SK-N-SH (cell line): Measurements from ENCODE around the gene STX2. TPM values are rescaled to one million over a fixed set of nuclear protein-coding genes. Genes with fewer than 3 reads are reported as not detected.

Experiments
- CTCF ChIA-PET: fragments of 300-600, 350-600 bp; formaldehyde crosslinking; extraction: SDS; loops from one replicate; lab custom pipeline; 2021; lab: Yijun Ruan, JAX
- POLR2A ChIA-PET: fragments of 350-600 bp; sonication (Branson Sonifier 250); formaldehyde crosslinking; extraction: SDS; loops from one replicate; lab custom pipeline; 2020; ENCODE audit warnings: antibody characterized with exemption, inconsistent platforms; lab: Yijun Ruan, JAX
- DNase-seq: peaks from one replicate; pipeline ENCODE4 v3.0.0; 2012
- H2AFZ ChIP-seq: fragments of 200-600 bp; sonication (generic); 2 replicates; pipeline ENCODE4 v1.8.1; 2016; ENCODE audit warnings: antibody characterized with exemption, mild to moderate bottlenecking, low read depth
- H3F3A ChIP-seq: fragments of 200-600 bp; sonication (generic); replicated peaks from 2 replicates; pipeline ENCODE3; 2016; ENCODE audit warnings: antibody characterized with exemption, mild to moderate bottlenecking; ENCODE audit not compliant: insufficient read depth
- H3K27ac ChIP-seq, 2 experiments: fragments of 200-500 bp in 1 of 2; fragments of 200-600 bp in 1 of 2; sonication (Bioruptor generic) in 1 of 2; sonication (generic), shearing (Covaris generic) in 1 of 2; 2 replicates each; pipeline versions ENCODE4 v1.5.1 to v1.6.1; 2014 to 2016; ENCODE audit warnings: low read depth in 2 of 2, inconsistent platforms in 1 of 2, low read length in 1 of 2, mild to moderate bottlenecking in 1 of 2, mixed read lengths in 1 of 2
- H3K27me3 ChIP-seq: fragments of 200-600 bp; sonication (generic), shearing (Covaris generic); 2 replicates; pipeline ENCODE4 v1.6.1; 2016; ENCODE audit warnings: mixed run types; ENCODE audit not compliant: insufficient read depth
- H3K36me3 ChIP-seq, 2 experiments: fragments of 200-500 bp in 1 of 2; fragments of 200-600 bp in 1 of 2; sonication (Bioruptor generic) in 1 of 2; sonication (generic) in 1 of 2; replicated peaks in 1 of 2; 2 replicates each; pipeline versions ENCODE3 to v1.5.1; 2014 to 2016; ENCODE audit warnings: low read length in 1 of 2, mild to moderate bottlenecking in 1 of 2; ENCODE audit not compliant: insufficient read depth in 2 of 2, control insufficient read depth in 1 of 2
- H3K4me1 ChIP-seq, 2 experiments: fragments of 200-500 bp in 1 of 2; fragments of 200-600 bp in 1 of 2; sonication (Bioruptor generic) in 1 of 2; sonication (generic), shearing (Covaris generic) in 1 of 2; 2 replicates each; pipeline versions ENCODE4 v1.5.1 to v1.6.1; 2014 to 2016; ENCODE audit warnings: low read depth in 1 of 2, low read length in 1 of 2, mixed run types in 1 of 2; ENCODE audit not compliant: insufficient read depth in 2 of 2, control insufficient read depth in 1 of 2
- H3K4me2 ChIP-seq: fragments of 200-600 bp; sonication (generic), shearing (Covaris generic); 2 replicates; pipeline ENCODE4 v1.6.1; 2017; ENCODE audit warnings: mixed run types
- H3K4me3 ChIP-seq, 2 experiments: fragments of 200-500 bp in 1 of 2; fragments of 200-600 bp in 1 of 2; sonication (Bioruptor generic) in 1 of 2; sonication (generic), shearing (Covaris generic) in 1 of 2; 2 replicates each; pipeline versions ENCODE4 v1.5.1 to v1.8.1; 2014 to 2016; ENCODE audit warnings: low read depth in 2 of 2, inconsistent platforms in 1 of 2, low read length in 1 of 2, mild to moderate bottlenecking in 1 of 2, mixed read lengths in 1 of 2, moderate library complexity in 1 of 2
- H3K79me2 ChIP-seq: fragments of 200-600 bp; sonication (generic); 2 replicates; pipeline ENCODE4 v1.8.1; 2017; ENCODE audit warnings: mild to moderate bottlenecking; ENCODE audit not compliant: insufficient read depth
- H3K9ac ChIP-seq: fragments of 200-600 bp; sonication (generic); 2 replicates; pipeline ENCODE4 v1.6.1; 2017; ENCODE audit warnings: mixed run types
- H3K9me2 ChIP-seq: fragments of 200-600 bp; sonication (generic); 2 replicates; pipeline ENCODE4 v1.6.1; 2017; ENCODE audit warnings: mixed run types
- H3K9me3 ChIP-seq: fragments of 200-600 bp; sonication (generic); 2 replicates; pipeline ENCODE4 v1.6.1; 2017; ENCODE audit warnings: mixed run types, mild to moderate bottlenecking, moderate library complexity
- H4K20me1 ChIP-seq: fragments of 200-600 bp; sonication (generic); 2 replicates; pipeline ENCODE4 v1.6.1; 2017; ENCODE audit warnings: mild to moderate bottlenecking, mixed run types; ENCODE audit not compliant: insufficient read depth
- CTCF ChIP-seq: fragments of 200-600 bp; sonication (generic); IDR thresholded peaks from 2 replicates; pipeline ENCODE4 v1.6.1; 2017; ENCODE audit warnings: antibody characterized with exemption, mild to moderate bottlenecking, moderate library complexity
- ELF1 ChIP-seq: IDR thresholded peaks from 2 replicates; pipeline ENCODE4 v1.4.0; 2012
- EP300 ChIP-seq, 2 experiments: IDR thresholded peaks; 2 replicates each; pipeline versions ENCODE4 v1.4.0 to v1.6.1; 2012; ENCODE audit warnings: borderline replicate concordance in 1 of 2, low read depth in 1 of 2, low read length in 1 of 2
- FOSL2 ChIP-seq: IDR thresholded peaks from 2 replicates; pipeline ENCODE4 v1.4.0; 2012; ENCODE audit warnings: low read depth, mild to moderate bottlenecking, moderate library complexity, borderline replicate concordance
- FOXJ3 ChIP-seq: sonication (generic); formaldehyde crosslinking; IDR thresholded peaks from 2 replicates; pipeline ENCODE4 v1.5.1; 2020; ENCODE audit warnings: mild to moderate bottlenecking, missing genetic modification reagents
- FOXM1 ChIP-seq: IDR thresholded peaks from 2 replicates; pipeline ENCODE4 v1.4.0; 2012; ENCODE audit warnings: low read depth, mild to moderate bottlenecking
- GABPA ChIP-seq: IDR thresholded peaks from 2 replicates; pipeline ENCODE4 v1.4.0; 2012; ENCODE audit warnings: low read depth, mild to moderate bottlenecking
- MXI1 ChIP-seq: IDR thresholded peaks from 2 replicates; pipeline ENCODE4 v1.6.1; 2012; ENCODE audit warnings: mild to moderate bottlenecking, low read depth, low read length, improper control_type of control experiment
- NFIC ChIP-seq: IDR thresholded peaks from 2 replicates; pipeline ENCODE4 v1.4.0; 2012; ENCODE audit warnings: borderline replicate concordance
- NRF1 ChIP-seq: IDR thresholded peaks from 2 replicates; pipeline ENCODE4 v1.6.1; 2012; ENCODE audit warnings: low read depth, mild to moderate bottlenecking, low read length
- PBX3 ChIP-seq: IDR thresholded peaks from 2 replicates; pipeline ENCODE4; 2012
- POLR2AphosphoS5 ChIP-seq: IDR thresholded peaks from 2 replicates; pipeline ENCODE4 v1.6.1; 2012; ENCODE audit warnings: low read depth, low read length
- RAD21 ChIP-seq: IDR thresholded peaks from 2 replicates; pipeline ENCODE4 v1.6.1; 2012; ENCODE audit warnings: mild to moderate bottlenecking, low read length
- RCOR1 ChIP-seq: fragments of 150-350 bp; IDR thresholded peaks from 2 replicates; pipeline ENCODE4 v1.6.1; 2017; ENCODE audit warnings: antibody characterized with exemption, low read length
- RFX5 ChIP-seq: IDR thresholded peaks from 2 replicates; pipeline ENCODE4 v1.6.1; 2012; ENCODE audit warnings: mild to moderate bottlenecking, improper control_type of control experiment, low read length
- SIN3A ChIP-seq: IDR thresholded peaks from 2 replicates; pipeline ENCODE4 v1.6.1; 2012; ENCODE audit warnings: low read depth, mild to moderate bottlenecking, low read length, moderate library complexity, borderline replicate concordance
- SMC3 ChIP-seq: IDR thresholded peaks from 2 replicates; pipeline ENCODE4 v1.6.1; 2012; ENCODE audit warnings: low read depth, low read length, improper control_type of control experiment
- TAF1 ChIP-seq: IDR thresholded peaks from 2 replicates; pipeline ENCODE4 v1.6.1; 2012; ENCODE audit warnings: low read depth, mild to moderate bottlenecking, low read length, moderate library complexity, borderline replicate concordance
- TEAD4 ChIP-seq: IDR thresholded peaks from 2 replicates; pipeline ENCODE4 v1.4.0; 2012; ENCODE audit warnings: mild to moderate bottlenecking, borderline replicate concordance; ENCODE audit not compliant: insufficient read depth
- USF1 ChIP-seq: IDR thresholded peaks from 2 replicates; pipeline ENCODE4 v1.4.0; 2012; ENCODE audit warnings: low read depth, borderline replicate concordance
- USF2 ChIP-seq: fragments of 150-350 bp; IDR thresholded peaks from 2 replicates; pipeline ENCODE4 v1.6.1; 2017; ENCODE audit warnings: antibody characterized with exemption, low read length, low read depth, borderline replicate concordance
- WGBS: methylation state at CpG from one replicate; pipeline ENCODE4 v1.1.6; 2017; ENCODE audit warnings: low lambda C conversion rate; 5-methylcytosine and 5-hydroxymethylcytosine counted together
- polyA plus RNA-seq, 3 experiments: library from polyadenylated mRNA; depleted of rRNA; stranded (reverse); fragments of >200 nt; gene quantifications; 2 replicates each; pipeline ENCODE4 v1.2.3, GENCODE V29; 2012

The STX2 gene
- polyA plus RNA-seq, 1 of the 3 experiments (the other 2 are of a cell fraction) = 25.1 TPM

GRCh38 chr12:130761537-130762318 lies 77.3 kb downstream of the STX2 start (continued):
- peak; percentile 68; the same call in 1 of the 2 replicates for TF ChIP-seq SMC3
- TF ChIP-seq EP300 (IDR thresholded peaks at IDR 0.05; ENCODE audit: borderline replicate concordance in 1 of 2, low read depth in 1 of 2, low read length in 1 of 2) = no peak
- TF ChIP-seq TEAD4 = no peak
- TF ChIP-seq NRF1 = no peak
- no peak for TF ChIP-seq FOXM1

GRCh38 chr12:130754234-130754901 lies 84.7 kb downstream of the STX2 start:
- POLR2A ChIA-PET = no interaction called here
- no peak overlapping the region for H3K9ac ChIP-seq

More at GRCh38 chr12:130754234-130754901, 84.7 kb downstream of the STX2 start:
- CTCF ChIA-PET = interaction anchor here (0.6 to 3.4 kb wide), 3 partner anchors 8 to 712 kb away, joined by 3 to 19 read pairs (median 8); no protein-coding TSS in a partner anchor
- Histone ChIP-seq H3K27me3 (no peaks in the 10 kb centered on the region), H3K4me3 (no peak overlapping the region), H3K4me1 (no peaks in the 10 kb centered on the region; a peak in 1 of 4 replicates), H2AFZ (no peak overlapping the region), H3K9me2 (no peaks in the 10 kb centered on the region), H3K9me3 (no peaks in the 10 kb centered on the region; the same call in 1 of the 2 replicates), H3K27ac (no peak overlapping the region), H3K36me3 (no peaks in the 10 kb centered on the region), H3K79me2 (no peaks in the 10 kb centered on the region), H3K4me2 (no peak overlapping the region), H3F3A (no peaks in the 10 kb centered on the region), H4K20me1 (no peaks in the 10 kb centered on the region)
- DNase-seq = no peak
- 52% methylated on average over 3 of the region's 3 CpGs for WGBS
- TF ChIP-seq RFX5 (no peak), FOSL2 (no peak), USF1 (no peak), MXI1 (no peak), NRF1 (no peak), TAF1 (no peak), RCOR1 (no peak), FOXJ3 (no peak), SIN3A (no peak), NFIC (no peak), FOXM1 (no peak), RAD21 (no peak), PBX3 (no peak), GABPA (no peak), TEAD4 (no peak), USF2 (no peak), POLR2AphosphoS5 (no peak), ELF1 (no peak), CTCF (no peak)
